A673 (cell line): ENCODE measurements around the gene BACE2. TPM values are rescaled to one million over a fixed set of nuclear protein-coding genes. Genes with fewer than 3 reads are reported as not detected.

Source experiments
- BruUV-seq: library from RNA; stranded (reverse); fragments of 400-500 nt; replicated peaks from 2 replicates; lab custom pipeline; 2021; lab: Mats Ljungman, UMichigan
- CTCF ChIA-PET: fragments of 300-600 bp; sonication (Branson Sonifier 250); formaldehyde crosslinking; loops from one replicate; lab custom pipeline; 2022; ENCODE audit warnings: antibody characterized with exemption; lab: Charles Lee
- POLR2A ChIA-PET: fragments of 300-600 bp; sonication (Branson Sonifier 250); formaldehyde crosslinking; loops from one replicate; lab custom pipeline; 2022; ENCODE audit warnings: antibody characterized with exemption; ENCODE audit not compliant: low non-redundant PET; lab: Charles Lee
- DNase-seq: peaks from one replicate; pipeline ENCODE4 v3.0.0-alpha.2; 2015; ENCODE audit warnings: low spot score
- H3K27ac ChIP-seq: fragments of 200-600 bp; sonication (generic); 2 replicates; pipeline ENCODE4 v1.5.1; 2016; ENCODE audit warnings: mixed run types, low read depth, mild to moderate bottlenecking, mixed read lengths, antibody characterized with exemption, low read length; ENCODE audit not compliant: poor library complexity, severe bottlenecking
- H3K27me3 ChIP-seq: fragments of 200-600 bp; sonication (generic); replicated peaks from 2 replicates; pipeline ENCODE4 v1.6.1; 2017; ENCODE audit warnings: mixed run types, low read depth, mild to moderate bottlenecking, mixed read lengths, antibody characterized with exemption, low read length; ENCODE audit not compliant: insufficient read depth, poor library complexity
- H3K36me3 ChIP-seq: fragments of 200-600 bp; sonication (generic); 2 replicates; pipeline ENCODE4 v1.6.1; 2016; ENCODE audit warnings: mixed run types, mild to moderate bottlenecking, mixed read lengths, antibody characterized with exemption, low read length; ENCODE audit not compliant: insufficient read depth, poor library complexity, severe bottlenecking
- H3K4me1 ChIP-seq: fragments of 200-600 bp; sonication (generic); 2 replicates; pipeline ENCODE4 v1.6.1; 2017; ENCODE audit warnings: mixed run types, mild to moderate bottlenecking, mixed read lengths, antibody characterized with exemption, low read length; ENCODE audit not compliant: insufficient read depth, poor library complexity, severe bottlenecking
- H3K4me3 ChIP-seq: fragments of 200-600 bp; sonication (generic); 2 replicates; pipeline ENCODE4 v1.5.1; 2016; ENCODE audit warnings: low read depth, mixed run types, mild to moderate bottlenecking, mixed read lengths, low read length; ENCODE audit not compliant: poor library complexity, severe bottlenecking
- H3K9me3 ChIP-seq: fragments of 200-600 bp; sonication (generic); 2 replicates; pipeline ENCODE4 v1.6.1; 2016; ENCODE audit warnings: mixed run types, low read depth, mild to moderate bottlenecking, mixed read lengths, antibody characterized with exemption, low read length; ENCODE audit not compliant: poor library complexity, severe bottlenecking
- CTCF ChIP-seq: fragments of 300-800, 200-600 bp; sonication (generic); conservative IDR thresholded peaks from 2 replicates; pipeline ENCODE4 v1.5.1; 2017; ENCODE audit warnings: low read depth, mild to moderate bottlenecking, antibody characterized with exemption, low read length, moderate library complexity, mixed read lengths
- EZH2 ChIP-seq: fragments of 200-600 bp; sonication (generic); IDR thresholded peaks from 2 replicates; pipeline ENCODE4 v1.6.1; 2017; ENCODE audit warnings: borderline replicate concordance, low read depth, mild to moderate bottlenecking, mixed read lengths, antibody characterized with exemption, low read length; ENCODE audit not compliant: poor library complexity, severe bottlenecking
- intact Hi-C: fragments of 100-400 bp; cut with micrococcal nuclease; formaldehyde crosslinking; loops from one replicate; pipeline ENCODE4 v1.10.0; 2022; ENCODE audit not compliant: unreplicated experiment
- total RNA-seq: library from RNA; stranded (reverse); gene quantifications from 2 replicates; pipeline ENCODE4 v1.2.3, GENCODE V29; 2021

Gene BACE2
- total RNA-seq, 1 experiment from 2014 or later = 6.9 TPM

DNA sequence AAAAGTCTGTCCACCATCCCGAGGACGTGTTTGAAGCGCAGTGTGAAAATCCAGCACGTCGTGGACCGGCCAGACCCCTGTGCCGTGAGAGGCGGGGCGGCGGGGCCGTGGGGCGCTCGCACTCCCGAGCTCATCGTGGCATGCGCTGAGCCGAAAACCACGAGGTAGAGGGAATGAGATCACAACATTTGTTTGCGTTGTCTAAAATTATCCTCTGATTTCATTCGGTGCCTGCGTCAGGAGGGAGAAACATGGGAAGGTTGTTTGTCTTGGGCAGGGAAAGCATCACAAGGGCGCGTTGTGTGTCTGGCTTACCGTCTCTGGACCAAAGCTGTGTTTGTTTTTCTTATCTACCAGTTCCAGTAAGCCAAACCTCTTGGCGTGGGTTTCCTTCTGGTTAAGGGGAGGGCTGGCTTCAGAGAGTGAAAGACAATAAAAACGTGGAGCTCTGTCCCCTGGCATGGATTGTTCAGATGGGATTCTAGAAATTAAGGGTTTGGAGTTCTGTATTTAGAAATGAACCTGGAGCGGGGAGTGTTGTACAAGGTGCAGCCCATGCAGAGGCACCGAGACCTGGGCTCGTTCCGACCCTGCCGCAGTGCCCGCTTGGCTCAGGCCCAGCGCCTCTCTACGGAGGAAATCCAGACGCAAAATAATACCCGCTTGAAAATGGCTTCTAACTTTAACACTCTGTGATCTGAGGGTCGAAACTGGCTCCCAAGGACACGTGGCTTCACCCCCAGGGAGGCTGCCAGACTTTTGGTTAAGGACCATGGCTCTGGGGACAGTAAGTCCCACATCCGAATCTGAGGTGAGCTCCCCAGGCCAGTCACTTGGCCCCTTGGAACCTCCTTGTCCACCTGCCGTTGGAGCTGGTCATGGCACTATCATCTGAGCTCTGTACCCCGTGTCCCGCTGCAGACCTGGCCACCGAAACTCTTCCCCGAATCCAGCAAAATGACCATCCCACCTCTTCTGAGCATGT lies 79.9 kb downstream of the BACE2 start:
- no peaks in the 10 kb centered on the region for H3K36me3 ChIP-seq
- peaks cover 3% of the 10 kb centered on the region for H3K9me3 ChIP-seq
- BruUV-seq = no TSS peak
- H3K27ac ChIP-seq = no peak overlapping the region
- no peak for TF ChIP-seq EZH2
- no peak for TF ChIP-seq CTCF
- CTCF ChIA-PET = no interaction called here
- POLR2A ChIA-PET = no interaction called here
- H3K27me3 ChIP-seq = no peaks in the 10 kb centered on the region
- intact Hi-C loops = no loop called here
- no peak for DNase-seq
- no peak overlapping the region for H3K4me3 ChIP-seq
- H3K4me1 ChIP-seq = no peaks in the 10 kb centered on the region

DNA sequence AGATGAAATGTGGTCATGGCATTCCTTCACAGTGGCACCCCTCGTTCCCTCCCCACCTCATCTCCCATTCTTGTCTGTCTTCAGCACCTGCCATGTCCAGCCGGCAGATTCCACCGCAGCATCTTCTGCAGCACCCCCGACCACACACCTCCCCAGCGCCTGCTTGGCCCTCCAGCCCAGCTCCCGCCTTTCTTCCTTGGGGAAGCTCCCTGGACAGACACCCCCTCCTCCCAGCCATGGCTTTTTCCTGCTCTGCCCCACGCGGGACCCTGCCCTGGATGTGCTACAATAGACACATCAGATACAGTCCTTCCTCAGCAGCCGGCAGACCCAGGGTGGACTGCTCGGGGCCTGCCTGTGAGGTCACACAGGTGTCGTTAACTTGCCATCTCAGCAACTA lies 81.5 kb downstream of the BACE2 start:
- intact Hi-C loops = no loop called here
- Histone ChIP-seq H3K36me3 (no peaks in the 10 kb centered on the region), H3K27me3 (no peaks in the 10 kb centered on the region), H3K4me1 (no peaks in the 10 kb centered on the region), H3K27ac (no peak overlapping the region), H3K4me3 (no peak overlapping the region), H3K9me3 (peaks cover 3% of the 10 kb centered on the region)
- DNase-seq = no peak
- TF ChIP-seq EZH2 = no peak
- no peak for TF ChIP-seq CTCF
- BruUV-seq = no TSS peak
- POLR2A ChIA-PET = no interaction called here
- CTCF ChIA-PET = no interaction called here

GRCh38 chr21:41250519-41250918 lies 82.6 kb downstream of the BACE2 start:
- ChIA-PET POLR2A (no interaction called here), CTCF (no interaction called here)
- H3K4me3 ChIP-seq = no peak overlapping the region
- DNase-seq = no peak
- peaks cover 3% of the 10 kb centered on the region for H3K9me3 ChIP-seq
- intact Hi-C loops = no loop called here
- BruUV-seq = no TSS peak
- H3K27me3 ChIP-seq = no peaks in the 10 kb centered on the region
- no peak overlapping the region for H3K27ac ChIP-seq
- no peaks in the 10 kb centered on the region for H3K4me1 ChIP-seq
- TF ChIP-seq CTCF (no peak), EZH2 (no peak)
- H3K36me3 ChIP-seq = no peaks in the 10 kb centered on the region
